T-helper 2 cell (primary cell): ENCODE data around the gene SPAG9.
A peak's percentile ranks its signal among the peaks of the same experiment; 100 is the strongest.

ENCODE experiments used
- DNase-seq, 5 experiments: peaks; one replicate each; pipeline versions ENCODE4 v3.0.0 to v3.0.0-alpha.2; 2012 to 2022
- total RNA-seq, 2 donors: gene quantifications; one replicate each; lab custom pipeline; 2026; lab: John Stamatoyannopoulos, UW

The SPAG9 gene
- 132 to 178 reads per million in 2 donors for total RNA-seq

DNA sequence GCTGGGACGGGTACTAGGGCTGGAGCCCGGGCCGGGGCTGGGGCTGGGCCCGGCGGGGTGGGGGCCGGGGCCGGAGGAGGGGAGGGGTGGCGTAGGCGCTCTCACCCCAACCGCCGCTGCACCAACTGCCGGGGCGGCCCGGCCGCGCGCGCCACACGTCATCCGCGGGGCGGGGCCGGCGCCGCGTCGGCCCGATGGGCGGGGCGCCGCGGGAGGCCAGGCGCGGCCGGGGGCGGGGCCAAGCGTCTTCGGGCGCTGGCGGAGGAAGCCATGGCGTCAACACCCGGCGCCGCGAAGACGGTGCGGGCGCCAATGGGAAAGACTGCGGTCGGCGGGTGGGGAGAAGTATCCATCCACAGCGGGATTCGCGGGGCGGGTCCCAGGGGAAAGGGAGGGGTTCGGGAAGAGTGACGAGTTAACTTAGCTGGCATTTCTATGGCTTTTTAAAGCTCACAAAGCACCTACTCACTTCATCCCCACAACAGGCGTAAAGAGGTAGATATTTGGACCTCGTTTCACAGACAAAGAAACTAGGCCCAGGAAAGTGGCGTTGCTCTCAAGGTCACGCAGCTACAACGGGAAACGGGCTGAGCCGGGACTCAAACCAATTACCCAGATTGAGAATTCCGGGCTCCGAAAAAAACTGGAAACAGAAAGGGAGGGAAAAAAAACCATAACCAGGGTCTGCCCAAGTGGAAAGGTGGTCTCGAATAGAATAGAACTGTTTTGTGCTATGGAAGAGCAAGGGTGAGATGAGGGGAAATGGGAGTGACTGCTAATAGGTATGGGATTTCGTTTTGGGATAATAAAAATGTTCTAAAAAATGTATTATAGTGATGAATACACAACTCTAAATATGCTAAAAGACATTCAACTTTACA, at the start of gene SPAG9:
SPAG9 (minus strand) TSS at position 130 of the 881 bp plus-strand sequence. CDS start 212 bp downstream, outside the sequence.
- DNase-seq: peak; percentile 85 to 94 (median 89)

DNA sequence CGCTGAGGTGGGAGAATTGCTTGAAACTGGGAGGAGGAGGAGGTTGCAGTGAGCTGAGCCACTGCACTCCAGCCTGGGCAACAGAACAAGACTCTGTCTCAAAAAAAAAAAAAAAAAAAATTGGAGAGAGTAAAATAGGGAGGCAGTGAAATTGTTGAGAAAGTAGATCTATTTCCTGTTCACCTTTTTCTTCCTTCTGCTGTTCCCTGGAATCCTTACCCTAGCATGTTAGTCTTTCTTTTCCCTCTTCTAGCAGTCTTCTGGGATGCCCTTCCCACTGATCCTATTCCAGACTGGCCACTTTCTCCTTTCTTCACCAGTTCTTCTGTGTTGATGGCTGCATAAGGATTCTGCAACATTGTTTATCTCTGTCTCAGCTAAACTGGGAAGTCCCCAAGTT, 48.7 kb upstream of the SPAG9 start:
- no peak for DNase-seq

DNA sequence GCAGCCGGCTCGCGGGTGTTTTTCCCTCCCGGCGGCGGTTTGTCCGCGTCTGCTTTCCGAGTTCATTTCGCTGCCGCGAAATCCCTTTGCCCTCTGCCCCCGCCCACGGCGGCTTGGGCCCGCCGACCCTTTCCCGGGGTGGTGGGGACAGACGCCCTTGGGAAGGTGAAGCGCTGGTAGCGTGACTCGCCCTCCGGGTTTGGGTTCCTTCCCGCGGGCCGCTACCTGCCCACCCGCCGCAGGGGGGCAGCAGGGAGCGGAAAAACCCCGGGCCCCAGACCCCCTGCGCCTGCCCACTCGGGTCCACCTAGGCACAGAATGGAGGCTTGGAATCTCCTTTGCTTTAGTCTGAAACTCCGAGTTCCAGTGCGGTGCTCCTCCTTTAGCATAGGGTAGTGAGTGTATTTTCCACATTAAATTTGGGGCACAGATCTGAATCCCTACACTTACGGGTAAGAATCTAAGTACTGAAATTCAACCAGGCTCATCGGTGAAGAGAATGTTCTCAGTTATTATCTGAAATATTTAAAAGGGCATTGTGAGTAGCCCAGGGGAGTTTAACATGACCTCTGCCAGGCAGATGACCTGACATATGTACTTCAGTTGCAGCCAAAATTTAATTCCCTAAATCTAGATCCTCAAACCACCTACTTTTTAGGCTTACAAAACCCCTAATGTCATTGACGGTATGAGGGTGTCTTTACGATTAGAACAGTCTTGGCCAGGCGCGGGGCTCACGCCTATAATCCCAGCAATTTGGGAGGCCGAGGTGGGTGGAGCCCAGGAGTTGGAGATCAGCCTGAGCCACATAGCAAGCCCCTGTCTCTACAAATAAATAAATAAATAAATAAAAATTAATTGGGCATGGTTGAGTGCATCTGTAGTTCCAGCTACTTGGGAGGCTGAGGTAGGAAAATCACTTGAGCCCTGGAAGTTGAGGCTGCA, 46.6 kb upstream of the SPAG9 start:
- peak; percentile 45 to 65 (median 49) for DNase-seq

DNA sequence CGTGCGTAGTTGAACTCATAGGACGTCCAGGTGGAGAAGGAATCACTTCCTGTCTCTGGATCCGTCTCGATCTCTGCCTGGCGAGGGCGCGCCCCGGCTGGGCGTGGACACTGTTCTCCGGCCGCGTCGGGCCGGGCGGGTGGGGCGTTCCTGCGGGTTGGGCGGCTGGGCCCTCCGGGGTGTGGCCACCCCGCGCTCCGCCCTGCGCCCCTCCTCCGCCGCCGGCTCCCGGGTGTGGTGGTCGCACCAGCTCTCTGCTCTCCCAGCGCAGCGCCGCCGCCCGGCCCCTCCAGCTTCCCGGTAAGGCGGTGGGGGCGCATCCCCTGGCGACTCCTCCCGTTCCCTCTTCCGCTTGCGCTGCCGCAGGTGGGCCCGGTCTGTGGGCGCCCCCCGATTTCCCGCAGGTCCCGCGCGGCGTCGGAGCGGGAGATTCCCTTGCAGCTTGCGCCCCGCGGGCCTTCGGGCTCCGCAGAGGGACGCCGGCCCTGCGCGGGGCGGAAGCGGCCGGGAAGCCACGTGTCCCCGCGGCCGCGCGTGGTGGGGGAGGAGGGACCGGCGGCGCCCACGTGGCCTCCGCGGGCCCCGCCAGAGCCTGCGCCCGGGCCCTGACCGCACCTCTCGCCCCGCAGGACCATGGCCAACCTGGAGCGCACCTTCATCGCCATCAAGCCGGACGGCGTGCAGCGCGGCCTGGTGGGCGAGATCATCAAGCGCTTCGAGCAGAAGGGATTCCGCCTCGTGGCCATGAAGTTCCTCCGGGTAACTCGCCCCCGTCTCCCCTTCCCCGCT, 45.7 kb upstream of the SPAG9 start, which contains the start of gene NME2:
NME2 (plus strand) TSS at position 214 of the 789 bp plus-strand sequence; CDS start at position 634, 420 bp downstream.
- DNase-seq: peak; percentile 30 to 80 (median 57)

DNA sequence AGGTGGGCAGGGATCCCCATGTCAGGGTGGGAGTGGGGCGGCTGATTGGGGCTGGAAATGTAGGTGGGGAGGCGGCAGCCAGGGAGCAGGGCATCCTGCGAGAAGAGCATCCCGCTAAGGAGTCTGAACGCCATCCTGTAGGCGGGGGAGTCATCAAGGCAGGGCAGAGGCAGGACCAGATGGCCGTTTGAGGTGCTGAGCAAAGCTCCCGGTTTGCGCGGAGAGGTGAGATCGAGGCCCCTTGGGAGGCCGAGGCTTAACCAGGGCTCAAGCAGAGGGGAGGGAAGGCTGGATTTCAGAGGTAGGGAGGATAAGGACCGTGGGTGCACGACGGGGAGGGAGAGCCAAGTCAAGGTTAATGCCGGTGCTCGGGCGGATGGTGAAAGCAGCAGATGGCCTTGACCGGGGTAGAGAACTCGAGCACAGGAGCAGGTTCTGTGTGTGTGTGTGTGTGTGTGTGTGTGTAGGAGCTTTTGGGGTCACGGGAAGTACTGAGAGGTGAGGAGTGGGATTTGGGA, 45.1 kb upstream of the SPAG9 start:
- peak in 2 of 5 experiments; percentile 4 to 7 for DNase-seq

GRCh38 chr17:51164911-51165679, 44.4 kb upstream of the SPAG9 start:
- no peak for DNase-seq

DNA sequence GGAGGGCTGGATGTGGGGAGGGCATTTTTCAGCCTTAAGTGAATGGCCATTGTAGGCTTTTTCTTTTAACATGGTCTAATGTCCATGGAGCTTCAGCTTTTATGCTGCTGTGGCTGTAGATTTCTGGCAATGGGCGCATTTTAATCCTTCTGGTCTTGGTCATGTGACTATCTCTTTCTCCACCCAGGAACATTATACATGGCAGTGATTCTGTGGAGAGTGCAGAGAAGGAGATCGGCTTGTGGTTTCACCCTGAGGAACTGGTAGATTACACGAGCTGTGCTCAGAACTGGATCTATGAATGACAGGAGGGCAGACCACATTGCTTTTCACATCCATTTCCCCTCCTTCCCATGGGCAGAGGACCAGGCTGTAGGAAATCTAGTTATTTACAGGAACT, 40.9 kb upstream of the SPAG9 start:
- DNase-seq: no peak

DNA sequence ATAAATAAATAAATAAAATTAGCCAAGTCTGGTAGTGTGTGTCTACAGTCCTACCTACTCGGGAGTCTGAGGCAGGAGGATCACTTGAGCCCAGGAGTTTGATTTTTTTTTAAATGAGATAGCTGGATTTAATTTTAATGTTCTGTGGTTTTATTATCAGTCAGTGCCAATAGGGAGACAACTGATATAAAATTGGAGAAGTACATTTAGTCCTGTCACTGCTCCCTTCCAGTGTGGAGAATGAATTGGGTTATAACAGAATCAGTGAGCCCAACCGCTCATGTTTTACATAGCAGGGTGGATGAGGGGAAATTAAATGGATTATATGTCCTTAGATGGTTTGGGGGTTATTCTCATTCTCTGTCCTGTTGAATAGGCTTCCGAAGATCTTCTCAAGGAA, 38.9 kb upstream of the SPAG9 start:
- no peak for DNase-seq

- no peak for DNase-seq
Observed at GRCh38 chr17:51155416-51155815, 34.7 kb upstream of the SPAG9 start.

DNA sequence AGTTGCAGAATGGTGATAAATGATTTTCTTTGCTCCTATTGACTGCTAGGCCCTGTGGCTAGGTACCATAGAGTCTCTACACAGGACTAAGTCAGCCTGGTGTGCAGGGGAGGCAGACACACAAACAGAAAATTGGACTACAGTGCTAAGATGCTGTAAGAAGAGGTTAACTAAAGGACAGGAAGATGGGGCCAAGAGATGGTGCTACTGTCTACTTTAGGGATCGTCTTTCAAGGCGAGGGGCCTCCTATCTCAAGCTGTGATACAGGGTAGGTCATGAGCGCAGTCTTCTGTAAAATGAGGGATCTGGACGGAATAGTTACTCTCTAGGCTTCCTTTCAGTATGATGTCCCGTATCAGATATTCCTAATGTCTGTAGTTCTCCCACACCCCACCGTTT, 33.5 kb upstream of the SPAG9 start:
- DNase-seq: peak in 1 of 5 experiments; percentile 46

DNA sequence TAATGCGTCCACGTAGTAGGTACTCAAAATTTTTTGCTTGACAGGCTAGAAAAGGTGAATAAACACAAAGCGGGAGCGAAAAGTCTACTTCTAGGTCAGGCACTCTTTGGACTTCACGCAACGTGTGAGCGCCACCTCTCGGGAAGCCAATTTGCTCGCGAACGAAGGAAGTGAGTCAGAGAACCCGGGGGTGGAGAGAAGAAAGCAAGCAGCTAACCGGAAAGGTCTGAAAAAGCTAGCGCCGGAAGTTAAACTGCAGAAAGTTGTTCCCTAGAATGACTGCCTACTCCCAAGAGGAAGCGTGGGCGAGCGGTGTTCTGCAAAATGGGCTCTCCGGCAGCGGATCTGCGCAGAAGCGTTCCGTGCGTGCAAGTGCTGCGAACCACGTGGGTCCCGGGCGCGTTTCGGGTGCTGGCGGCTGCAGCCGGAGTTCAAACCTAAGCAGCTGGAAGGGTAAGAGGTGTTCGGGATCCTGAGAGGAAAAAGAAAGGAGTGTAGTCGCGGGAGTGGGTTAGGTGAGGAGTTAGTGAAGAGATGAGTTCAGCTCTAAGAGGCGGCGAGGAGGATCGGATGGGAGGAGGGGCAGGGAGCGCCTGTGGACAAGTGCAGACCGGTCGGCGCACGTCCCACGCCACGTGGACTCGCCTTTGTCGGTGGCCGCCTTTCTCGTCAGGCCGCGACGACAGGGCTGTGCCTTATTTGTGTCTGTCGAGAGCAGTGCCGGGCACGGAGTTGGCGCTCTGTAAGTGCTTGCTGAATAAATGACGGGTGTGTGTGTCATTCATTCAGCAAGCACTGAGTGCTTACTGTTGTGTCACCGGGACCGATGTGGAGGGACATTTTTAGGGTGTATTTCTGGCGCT, 32.8 kb upstream of the SPAG9 start, which contains the start of gene NME1:
NME1 (plus strand) TSS at position 350 of the 863 bp plus-strand sequence. CDS start 2,096 bp downstream, outside the sequence.
- peak; percentile 88 to 99 (median 96) for DNase-seq

DNA sequence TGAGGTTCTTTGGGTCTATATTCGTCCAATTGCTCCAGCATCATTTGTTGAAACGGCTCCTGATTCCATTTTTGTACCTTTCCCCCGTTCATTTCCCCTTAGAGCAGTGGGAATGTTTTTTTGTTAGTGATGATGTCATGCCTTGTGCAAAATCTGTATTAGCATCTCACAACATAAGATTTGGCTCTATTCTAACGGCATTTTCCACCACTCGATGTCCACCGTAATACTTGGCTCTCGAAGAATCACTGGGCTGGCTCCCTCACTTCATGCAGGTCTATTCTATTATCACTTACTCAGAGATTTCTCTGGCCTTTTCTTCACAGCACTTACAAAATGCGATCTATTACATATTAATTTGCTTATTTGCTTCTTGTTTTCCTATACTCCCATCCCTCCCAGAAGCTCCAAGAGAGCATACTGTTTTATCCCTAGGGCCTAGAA, 32.1 kb upstream of the SPAG9 start:
- no peak for DNase-seq

DNA sequence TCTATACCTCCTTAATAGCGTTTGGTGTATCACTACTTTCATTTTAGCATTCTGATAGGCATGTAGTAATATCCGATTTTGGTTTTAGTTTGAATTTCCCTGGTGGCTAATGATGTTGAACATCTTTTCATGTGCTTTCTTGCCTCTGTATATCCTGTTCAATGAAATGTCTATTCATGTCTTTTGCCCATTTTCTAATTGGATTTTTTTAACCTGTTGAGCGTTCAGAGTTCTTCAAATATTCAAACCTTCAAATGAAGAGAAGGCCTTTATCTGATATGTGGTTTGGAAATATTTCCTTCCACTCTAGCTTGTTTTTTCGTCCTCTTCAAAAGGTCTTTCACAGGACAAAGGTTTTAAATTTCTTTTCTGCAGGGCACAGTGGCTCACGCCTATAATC, 30.3 kb upstream of the SPAG9 start:
- no peak for DNase-seq

DNA sequence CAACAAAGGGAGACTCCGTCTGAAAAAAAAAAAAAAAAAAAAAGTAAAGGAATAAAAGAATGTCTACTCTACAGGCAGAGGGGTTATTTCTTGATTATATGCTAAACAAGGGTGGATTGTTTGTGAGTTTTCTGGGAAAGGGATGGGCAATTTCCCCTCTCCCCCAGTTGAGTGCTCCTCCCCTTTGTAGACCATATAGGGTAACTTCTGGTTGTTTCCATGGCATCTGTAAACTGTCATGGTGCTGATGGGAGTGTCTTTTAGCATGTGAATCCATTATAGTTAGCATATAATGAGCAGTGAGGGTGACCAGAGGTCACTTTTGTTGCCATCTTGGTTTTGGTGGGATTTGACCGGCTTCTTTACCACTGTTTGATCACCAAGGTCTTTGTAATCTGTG, 28.5 kb upstream of the SPAG9 start:
- DNase-seq: no peak

DNA sequence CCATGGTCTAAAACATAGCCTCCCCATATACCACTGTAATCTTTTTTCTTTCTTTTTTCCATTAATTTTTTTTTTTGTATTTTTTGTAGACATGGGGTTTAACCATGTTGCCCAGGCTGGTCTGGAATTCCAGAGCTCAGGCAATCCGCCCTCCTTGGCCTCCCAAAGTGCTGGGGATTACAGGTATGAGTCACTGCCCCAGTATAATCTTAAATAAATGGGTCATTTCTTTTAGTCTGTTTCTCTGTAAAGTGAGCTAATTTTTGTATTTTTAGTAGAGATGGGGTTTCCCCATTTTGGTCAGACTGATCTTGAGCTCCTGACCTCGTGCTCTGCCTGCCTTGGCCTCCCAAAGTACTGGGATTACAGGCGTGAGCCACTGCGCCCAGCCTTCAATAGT, 27.0 kb upstream of the SPAG9 start:
- DNase-seq: no peak

- no peak for DNase-seq
Observed at GRCh38 chr17:51144266-51145022, 23.8 kb upstream of the SPAG9 start.

- no peak for DNase-seq
Observed at GRCh38 chr17:51142597-51142996, 21.9 kb upstream of the SPAG9 start.

- DNase-seq: no peak
Observed at GRCh38 chr17:51135956-51136355, 15.3 kb upstream of the SPAG9 start.

DNA sequence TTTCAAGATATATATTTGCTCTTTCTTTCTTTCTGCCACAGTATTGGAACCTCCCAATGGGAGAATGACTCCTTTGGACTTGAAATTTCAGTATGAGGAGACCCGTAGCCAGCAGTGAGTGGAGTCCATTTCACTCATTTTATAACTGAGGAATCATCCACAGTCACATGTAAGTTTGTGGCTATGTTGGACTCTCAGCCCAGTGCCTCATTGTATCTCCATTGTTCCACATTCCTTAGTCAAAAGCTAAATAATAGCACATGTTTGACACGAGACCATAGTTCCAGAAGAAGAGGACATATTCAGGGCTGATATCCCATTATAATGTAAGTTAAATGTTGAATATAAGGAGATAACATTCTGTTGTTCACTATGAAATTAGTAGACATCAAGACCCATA, 12.7 kb upstream of the SPAG9 start:
- DNase-seq: no peak
